Pancreas (tissue), 10 donors: ENCODE data around the gene ISG15. TPM values are rescaled to one million over a fixed set of nuclear protein-coding genes. Genes with fewer than 3 reads are reported as not detected.
A peak's percentile ranks its signal among the peaks of the same experiment; 100 is the strongest.

Source experiments
- ATAC-seq, 4 donors: fragments of 200-7000 bp; cut with Tn5 transposase; one replicate each; pipeline versions ENCODE4 v1.8.0 to v1.9.1; 2020; ENCODE audit warnings: mild to moderate bottlenecking in 4 of 4, moderate library complexity in 4 of 4
- DNase-seq, 6 donors: peaks; one replicate each; pipeline ENCODE4 v3.0.0-alpha.2; 2020
- FAIRE-seq: peaks from 2 replicates; lab custom pipeline; 2012; peaks lifted over from hg19 to GRCh38; lab: Jason Lieb, UNC
- H3K27ac ChIP-seq, 4 donors: fragments of 200-600 bp; sonication (generic); 1 replicate in 3 of 4; 2 replicates in 1 of 4; pipeline versions ENCODE4 v1.5.0 to v1.8.0; 2020
- H3K27me3 ChIP-seq, 4 donors: fragments of 200-600 bp; one replicate each; pipeline ENCODE4 v1.8.0; 2021
- H3K36me3 ChIP-seq, 3 donors: fragments of 200-600 bp; sonication (generic) in 1 of 3; one replicate each; pipeline versions ENCODE4 v1.5.0 to v1.8.0; 2020 to 2021
- H3K4me1 ChIP-seq, 3 donors: fragments of 200-600 bp; one replicate each; pipeline ENCODE4 v1.8.0; 2021
- H3K4me3 ChIP-seq, 4 donors: fragments of 200-600 bp; sonication (generic) in 2 of 4; one replicate each; pipeline versions ENCODE4 v1.5.0 to v1.8.0; 2020 to 2021
- H3K9me3 ChIP-seq, 4 donors: fragments of 200-600 bp; one replicate each; pipeline ENCODE4 v1.8.0; 2021
- WGBS, 2 donors: extraction: QIAGEN DNeasy Blood & Tissue Kit; methylation state at CpG; one replicate each; pipeline ENCODE4 v1.1.7; 2013; 5-methylcytosine and 5-hydroxymethylcytosine counted together
- intact Hi-C, 3 donors: fragments of 100-400 bp; cut with DNase I; formaldehyde crosslinking; loops; one replicate each; pipeline versions ENCODE4 v1.11.1 to v1.14.2; 2022
- polyA plus RNA-seq, 2 donors: library from polyadenylated mRNA; stranded (reverse); fragments of 200-250 nt; gene quantifications; one replicate each; pipeline ENCODE4 v1.2.3, GENCODE V29; 2013
- total RNA-seq, 6 donors: library from RNA; stranded (reverse); fragmentation: NEBNext Ultra II Directional in 4 of 6; extraction: Animal tissue kit (Norgen Biotek cat#: 25700) in 4 of 6; gene quantifications; one replicate each; pipeline versions ENCODE4 v1.2.1 to v1.2.4, GENCODE V29; 2021 to 2023
- TF ChIP-seq, protein P1 (sequence below), 4 donors: fragments of 200-600 bp; sonication (generic) in 3 of 4; IDR thresholded peaks; one replicate each; pipeline versions ENCODE4 v1.5.0 to v1.8.0; 2021; ENCODE audit warnings: antibody characterized with exemption in 4 of 4
- donor health status: healthy with polysubstance abuse.
- donor health status: DM: no; HTN: no; CAD: no; lungs with moderate emphysema.
- donor health status: DM: no; HTN: no; CAD: no.
- donor health status: control.
- donor health status: control.
- donor health status: Bipolar disorder and iron deficiency.
- donor health status: DM: yes; HTN: yes; CAD: no.
- donor health status: DM: no; HTN: no; CAD: no.
- donor health status: DM: no; HTN: no; CAD: no.
- donor health status: DM: yes; HTN: yes; CAD: no.

ISG15 gene
- total RNA-seq (10 to 100 TPM in 2 of 6 donors, 1 to 10 TPM in 4; 4.3 to 19.4 (median 6.6) TPM), polyA plus RNA-seq (10 to 100 TPM; 25.9 to 45.0 TPM)

DNA sequence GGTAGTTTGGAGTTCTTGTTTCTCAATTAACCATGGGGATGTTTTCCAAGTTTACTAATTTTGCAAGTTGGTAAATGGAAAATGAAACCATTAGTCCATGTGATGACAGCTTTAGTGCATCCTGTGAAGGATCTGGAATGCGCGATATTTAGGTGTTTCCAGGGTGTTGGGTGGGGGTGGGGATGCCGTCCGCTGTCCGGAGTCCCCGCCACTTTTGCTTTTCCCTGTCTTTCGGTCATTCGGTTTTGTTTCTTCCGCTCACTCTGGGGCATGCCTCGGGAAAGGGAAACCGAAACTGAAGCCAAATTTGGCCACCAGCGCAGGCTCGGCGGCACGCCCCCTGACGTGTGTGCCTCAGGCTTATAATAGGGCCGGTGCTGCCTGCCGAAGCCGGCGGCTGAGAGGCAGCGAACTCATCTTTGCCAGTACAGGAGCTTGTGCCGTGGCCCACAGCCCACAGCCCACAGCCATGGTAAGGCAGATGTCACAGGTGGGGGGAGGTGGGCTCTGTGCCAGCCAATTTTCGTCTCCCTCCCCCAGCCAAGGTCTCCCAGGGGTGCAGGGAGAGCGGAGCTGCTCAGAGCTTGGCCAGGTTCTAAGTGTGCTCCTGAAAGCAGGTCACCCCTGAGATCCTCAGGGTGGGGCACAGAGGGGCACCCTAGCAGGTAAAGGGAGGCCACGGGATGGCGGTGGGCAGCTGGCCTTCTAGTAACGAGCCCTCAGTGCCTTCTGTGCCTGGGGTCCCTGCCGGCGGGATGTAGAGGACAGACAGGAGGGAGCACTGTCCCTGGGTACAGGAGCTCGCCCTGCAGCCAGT lies at the start of gene ISG15:
TSS of gene ISG15 (plus strand) at position 393 of the 817 bp plus-strand sequence. CDS start at position 470, 77 bp downstream.
- 2 to 3% methylated on average over 30 of the region's 30 CpGs for WGBS, 2 donors
- H3K27ac ChIP-seq, result peak within 1 kb of the TSS; percentile 64 to 89 (median 80)

DNA sequence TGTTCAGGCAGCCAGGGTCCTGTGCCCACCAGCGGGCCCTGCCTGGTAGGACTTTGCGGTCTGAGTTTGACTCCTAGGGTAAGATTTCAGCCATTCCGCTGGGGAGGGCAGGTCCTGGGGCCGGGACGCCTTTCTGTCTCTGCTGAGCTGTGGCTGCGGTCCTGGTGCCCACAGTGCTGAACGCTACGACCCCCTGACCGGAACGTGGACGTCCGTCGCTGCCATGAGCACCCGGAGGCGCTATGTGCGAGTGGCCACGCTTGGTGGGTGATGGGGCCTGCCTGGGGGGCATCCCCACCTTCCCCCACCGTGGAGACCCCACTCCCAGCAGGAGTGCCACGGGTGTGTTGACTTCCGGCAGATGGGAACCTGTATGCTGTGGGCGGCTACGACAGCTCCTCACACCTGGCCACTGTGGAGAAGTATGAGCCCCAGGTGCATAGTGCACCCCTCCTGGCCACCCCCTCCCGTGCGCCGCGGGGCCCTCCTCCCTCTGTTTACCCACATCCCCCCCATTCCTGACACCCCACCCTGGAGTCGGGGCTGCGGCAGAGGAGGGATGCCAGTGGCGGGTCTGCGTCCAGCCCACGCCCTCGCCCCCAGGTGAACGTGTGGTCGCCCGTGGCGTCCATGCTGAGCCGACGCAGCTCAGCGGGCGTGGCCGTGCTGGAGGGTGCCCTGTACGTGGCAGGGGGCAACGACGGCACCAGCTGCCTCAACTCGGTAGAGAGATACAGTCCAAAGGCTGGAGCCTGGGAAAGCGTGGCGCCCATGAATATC lies 49.4 kb upstream of the ISG15 start:
- no peak for FAIRE-seq
- H3K36me3 ChIP-seq, result no peaks in the 10 kb centered on the region

More for the DNA sequence above, at the start of gene ISG15:
- ATAC-seq (peak; percentile 95 to 97 (median 96)), DNase-seq (peak; percentile 81 to 92 (median 88)), FAIRE-seq (no peak)
- H3K4me3 ChIP-seq, result peak within 1 kb of the TSS; percentile 35 to 63 (median 51)
- H3K9me3 ChIP-seq, result no peaks in the 10 kb centered on the region
- TF ChIP-seq, protein P1, sequence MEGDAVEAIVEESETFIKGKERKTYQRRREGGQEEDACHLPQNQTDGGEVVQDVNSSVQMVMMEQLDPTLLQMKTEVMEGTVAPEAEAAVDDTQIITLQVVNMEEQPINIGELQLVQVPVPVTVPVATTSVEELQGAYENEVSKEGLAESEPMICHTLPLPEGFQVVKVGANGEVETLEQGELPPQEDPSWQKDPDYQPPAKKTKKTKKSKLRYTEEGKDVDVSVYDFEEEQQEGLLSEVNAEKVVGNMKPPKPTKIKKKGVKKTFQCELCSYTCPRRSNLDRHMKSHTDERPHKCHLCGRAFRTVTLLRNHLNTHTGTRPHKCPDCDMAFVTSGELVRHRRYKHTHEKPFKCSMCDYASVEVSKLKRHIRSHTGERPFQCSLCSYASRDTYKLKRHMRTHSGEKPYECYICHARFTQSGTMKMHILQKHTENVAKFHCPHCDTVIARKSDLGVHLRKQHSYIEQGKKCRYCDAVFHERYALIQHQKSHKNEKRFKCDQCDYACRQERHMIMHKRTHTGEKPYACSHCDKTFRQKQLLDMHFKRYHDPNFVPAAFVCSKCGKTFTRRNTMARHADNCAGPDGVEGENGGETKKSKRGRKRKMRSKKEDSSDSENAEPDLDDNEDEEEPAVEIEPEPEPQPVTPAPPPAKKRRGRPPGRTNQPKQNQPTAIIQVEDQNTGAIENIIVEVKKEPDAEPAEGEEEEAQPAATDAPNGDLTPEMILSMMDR (IDR thresholded peaks at IDR 0.05), result no peak
- intact Hi-C loops, result no loop called here
- peaks cover 0 to 5% (median 3%) of the 10 kb centered on the region in 3 donors for H3K4me1 ChIP-seq
- no peaks in the 10 kb centered on the region for H3K27me3 ChIP-seq
- no peaks in the 10 kb centered on the region for H3K36me3 ChIP-seq

DNA sequence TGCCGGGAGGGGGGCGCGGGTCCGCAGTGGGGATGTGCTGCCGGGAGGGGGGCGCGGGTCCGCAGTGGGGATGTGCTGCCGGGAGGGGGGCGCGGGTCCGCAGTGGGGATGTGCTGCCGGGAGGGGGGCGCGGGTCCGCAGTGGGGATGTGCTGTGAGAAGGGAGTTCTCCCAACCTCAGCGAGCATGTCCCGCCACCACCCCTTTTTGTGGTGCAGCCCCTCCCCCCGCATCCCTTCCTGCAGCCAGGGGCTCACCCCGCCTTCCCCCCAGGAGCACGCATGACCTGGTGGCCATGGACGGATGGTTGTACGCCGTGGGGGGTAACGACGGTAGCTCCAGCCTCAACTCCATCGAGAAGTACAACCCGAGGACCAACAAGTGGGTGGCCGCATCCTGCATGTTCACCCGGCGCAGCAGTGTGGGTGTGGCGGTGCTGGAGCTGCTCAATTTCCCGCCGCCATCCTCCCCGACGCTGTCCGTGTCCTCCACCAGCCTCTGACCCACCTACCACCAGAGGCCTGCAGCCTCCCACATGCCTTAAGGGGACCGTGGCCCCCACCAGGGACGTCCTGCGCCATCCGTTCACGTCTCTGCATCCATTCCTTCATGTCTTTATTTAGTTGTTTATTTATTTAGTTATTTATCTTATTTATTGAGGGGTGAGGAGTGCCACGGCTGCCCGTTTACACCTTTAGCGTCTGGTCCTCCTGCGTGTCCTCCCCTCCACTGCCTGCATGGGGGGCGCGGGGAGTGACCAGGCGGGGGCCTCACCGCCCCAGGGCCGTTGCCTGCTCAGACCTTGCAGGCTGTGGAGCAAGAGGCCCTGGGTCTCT lies 48.4 kb upstream of the ISG15 start:
- Histone ChIP-seq H3K27ac (no peak overlapping the region), H3K27me3 (no peaks in the 10 kb centered on the region)
- 93 to 96% methylated on average over 38 to 39 of the region's 51 CpGs for WGBS, 2 donors

More for the DNA sequence above, 49.4 kb upstream of the ISG15 start:
- ATAC-seq, result no peak
- Histone ChIP-seq H3K27me3 (no peaks in the 10 kb centered on the region), H3K27ac (no peak overlapping the region), H3K9me3 (no peaks in the 10 kb centered on the region), H3K4me3 (no peak overlapping the region), H3K4me1 (peaks cover 0 to 9% (median 3%) of the 10 kb centered on the region in 3 donors)
- 92 to 94% methylated on average over 41 to 47 of the region's 47 CpGs for WGBS, 2 donors
- intact Hi-C loops, result no loop called here
- peak in 2 of 6 donors; percentile 37 to 70 for DNase-seq
- TF ChIP-seq, protein P1 (IDR thresholded peaks at IDR 0.05), result no peak

DNA sequence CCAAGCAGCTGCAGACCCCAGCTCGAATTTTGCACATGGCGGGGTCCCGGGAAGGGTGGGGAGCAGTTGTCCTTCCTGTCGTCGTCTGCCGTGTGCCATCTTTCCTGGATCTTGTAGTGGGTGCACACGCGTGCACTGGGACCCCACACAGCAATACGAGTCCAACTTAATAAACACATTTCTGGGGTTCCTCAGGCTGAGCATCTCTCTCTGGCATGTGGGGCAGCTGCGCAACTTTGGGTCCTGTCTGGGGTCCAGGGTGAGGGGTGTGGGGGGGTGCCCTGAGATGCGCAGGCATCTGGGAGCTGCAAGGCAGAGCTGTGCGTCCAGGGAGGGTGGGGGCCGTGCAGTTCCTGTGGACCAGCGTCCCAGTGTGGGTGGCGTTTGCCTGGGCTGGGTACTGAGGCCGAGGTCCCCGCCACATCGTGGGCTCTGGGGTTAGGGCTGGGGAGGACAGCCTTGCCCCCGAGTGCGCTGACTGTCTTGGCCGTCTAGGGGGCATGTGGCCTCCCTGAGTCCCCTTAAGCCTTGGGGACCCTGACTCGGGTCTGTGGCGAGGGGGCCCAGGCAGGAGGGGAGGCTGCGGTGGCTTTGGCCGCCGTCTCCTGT lies 47.7 kb upstream of the ISG15 start:
- DNase-seq (peak in 2 of 6 donors; percentile 25 to 71), FAIRE-seq (no peak), ATAC-seq (no peak)
- TF ChIP-seq, protein P1 (IDR thresholded peaks at IDR 0.05), result no peak
- Histone ChIP-seq H3K4me1 (peaks cover 0 to 9% (median 3%) of the 10 kb centered on the region in 3 donors), H3K27me3 (peaks cover 0 to 4% (median 1%) of the 10 kb centered on the region in 4 donors), H3K9me3 (no peaks in the 10 kb centered on the region), H3K36me3 (no peaks in the 10 kb centered on the region), H3K27ac (peak overlapping the region in 2 of 4 donors; percentile 83 to 89), H3K4me3 (peak overlapping the region in 1 of 4 donors; percentile 76)
- WGBS, 2 donors, result 87 to 92% methylated on average over 22 to 26 of the region's 26 CpGs
- intact Hi-C loops, result no loop called here

More for the DNA sequence above, 48.4 kb upstream of the ISG15 start:
- Histone ChIP-seq H3K4me3 (no peak overlapping the region), H3K36me3 (no peaks in the 10 kb centered on the region), H3K9me3 (no peaks in the 10 kb centered on the region), H3K4me1 (peaks cover 0 to 9% (median 3%) of the 10 kb centered on the region in 3 donors)
- TF ChIP-seq, protein P1 (IDR thresholded peaks at IDR 0.05), result no peak
- intact Hi-C loops, result no loop called here
- no peak for ATAC-seq
- FAIRE-seq, result no peak
- peak in 2 of 6 donors; percentile 33 to 62 for DNase-seq
